Activated T-helper 2 cell treated with anti-CD3 and anti-CD28 coated beads, Interferon-gamma antibody, Interleukin-2, Interleukin-4, amounts not matched to agents 10 μg/mL and 5 μg/mL and 100 μg/mL, durations not matched to agents 14 hours and 24 hours and 36 hours (primary cell): ENCODE measurements around the gene ALX4. TPM values are rescaled to one million over a fixed set of nuclear protein-coding genes. Genes with fewer than 3 reads are reported as not detected.

ENCODE experiments used
- DNase-seq: peaks from one replicate; pipeline ENCODE4 v3.0.0; 2021; ENCODE audit warnings: low spot score
- H3K27ac Mint-ChIP-seq: one replicate; pipeline ENCODE4 v1.8.0; 2021; ENCODE audit warnings: mixed read lengths
- H3K27me3 Mint-ChIP-seq: one replicate; pipeline ENCODE4 v1.8.0; 2021; ENCODE audit warnings: low read depth, mixed read lengths
- H3K36me3 Mint-ChIP-seq: one replicate; pipeline ENCODE4 v1.8.0; 2021; ENCODE audit warnings: low read depth, mixed read lengths
- H3K4me1 Mint-ChIP-seq: one replicate; pipeline ENCODE4 v1.8.0; 2021; ENCODE audit warnings: low read depth, mixed read lengths
- H3K4me3 Mint-ChIP-seq: one replicate; pipeline ENCODE4 v1.8.0; 2021; ENCODE audit warnings: low read depth, mild to moderate bottlenecking, moderate library complexity, mixed read lengths
- H3K9me3 Mint-ChIP-seq: one replicate; pipeline ENCODE4 v1.8.0; 2021; ENCODE audit warnings: mixed read lengths
- intact Hi-C: fragments of 100-400 bp; cut with micrococcal nuclease; formaldehyde crosslinking; loops from one replicate; pipeline ENCODE4 v1.15.1; 2023
- total RNA-seq: library from RNA; stranded (reverse); gene quantifications from 2 replicates; pipeline ENCODE4 v1.2.3, GENCODE V29; 2022

ALX4 gene
- total RNA-seq, 1 donor from 2014 or later, result not detected

DNA sequence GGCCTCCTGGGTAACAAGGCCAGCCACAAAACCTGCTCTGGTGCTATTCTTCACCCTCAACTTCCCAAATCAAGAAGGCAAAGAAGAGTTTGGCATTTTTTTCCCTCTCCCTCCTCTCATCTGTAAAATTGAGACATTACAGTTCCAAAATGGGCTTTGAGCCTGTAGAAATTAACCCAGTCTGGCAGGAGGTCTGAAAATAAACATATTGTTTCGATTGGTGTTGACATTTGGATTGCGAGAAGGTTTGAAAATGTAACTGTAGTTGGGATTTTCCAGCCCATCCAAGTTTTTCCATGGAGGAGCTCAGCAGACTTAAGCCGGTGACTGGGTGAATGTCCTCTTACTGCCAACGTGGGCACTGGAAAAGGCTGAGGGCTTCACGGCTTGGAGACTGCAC is 35.0 kb upstream of the ALX4 start:
- DNase-seq, result no peak
- H3K27me3 Mint-ChIP-seq, result peaks cover 1% of the 10 kb centered on the region
- H3K9me3 Mint-ChIP-seq, result no peaks in the 10 kb centered on the region
- no peaks in the 10 kb centered on the region for H3K4me1 Mint-ChIP-seq
- no peaks in the 10 kb centered on the region for H3K36me3 Mint-ChIP-seq
- H3K27ac Mint-ChIP-seq, result no peak overlapping the region
- no peak overlapping the region for H3K4me3 Mint-ChIP-seq
- intact Hi-C loops, result no loop called here

DNA sequence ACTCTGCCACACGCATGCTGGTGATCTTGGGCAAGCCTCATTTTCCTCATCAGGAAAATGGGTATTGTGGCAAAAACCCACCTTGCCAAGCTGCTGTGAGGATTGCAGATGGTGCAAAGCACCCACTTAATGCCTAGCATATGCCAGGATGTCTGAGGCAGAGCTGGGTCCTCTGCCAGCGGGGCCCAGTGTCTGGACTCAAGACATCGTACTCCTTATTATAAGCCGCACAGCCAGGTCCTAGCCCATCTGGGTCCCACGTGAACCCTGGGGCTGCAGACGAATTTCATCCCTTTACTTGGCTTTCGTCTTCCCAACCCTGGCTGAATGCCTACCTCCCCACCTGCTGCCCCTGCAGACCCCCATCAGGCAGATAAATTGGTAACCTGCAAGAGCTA is 34.5 kb upstream of the ALX4 start:
- no peaks in the 10 kb centered on the region for H3K9me3 Mint-ChIP-seq
- intact Hi-C loops, result no loop called here
- no peaks in the 10 kb centered on the region for H3K36me3 Mint-ChIP-seq

DNA sequence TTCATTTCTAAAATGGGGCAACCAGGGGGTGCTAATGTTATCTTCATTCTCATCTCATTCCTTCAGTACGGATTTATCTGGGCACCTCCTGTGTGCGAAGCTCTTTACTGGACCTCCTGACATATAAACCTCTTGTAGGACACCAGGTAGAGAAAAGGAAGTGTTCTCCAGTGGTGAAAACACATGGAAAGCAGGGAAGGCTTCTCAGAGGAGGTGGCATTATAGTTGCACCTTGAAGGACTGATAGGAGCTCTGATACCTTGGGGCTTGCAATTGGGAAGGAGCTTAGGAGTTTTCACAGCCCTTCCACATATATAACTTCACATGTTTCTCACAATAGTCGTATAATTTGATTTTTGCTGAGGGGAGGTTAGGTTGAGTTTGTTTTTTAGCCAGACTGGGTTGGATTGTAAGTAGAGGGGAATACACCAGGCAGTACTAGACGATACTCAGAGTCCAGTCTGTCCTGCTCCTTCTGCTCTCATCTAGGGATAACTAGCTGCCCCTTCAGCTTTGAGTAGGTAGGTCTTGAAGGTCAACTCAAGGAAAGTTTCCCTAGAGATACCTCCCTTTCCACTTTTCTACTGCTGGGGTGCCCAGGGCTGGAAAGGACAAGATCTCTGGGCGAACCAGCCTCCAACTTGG is 34.0 kb upstream of the ALX4 start:
- intact Hi-C loops, result no loop called here

More for the DNA sequence above, 34.5 kb upstream of the ALX4 start:
- no peak for DNase-seq
- no peak overlapping the region for H3K27ac Mint-ChIP-seq
- H3K27me3 Mint-ChIP-seq, result peaks cover 1% of the 10 kb centered on the region
- H3K4me1 Mint-ChIP-seq, result no peaks in the 10 kb centered on the region
- H3K4me3 Mint-ChIP-seq, result no peak overlapping the region

DNA sequence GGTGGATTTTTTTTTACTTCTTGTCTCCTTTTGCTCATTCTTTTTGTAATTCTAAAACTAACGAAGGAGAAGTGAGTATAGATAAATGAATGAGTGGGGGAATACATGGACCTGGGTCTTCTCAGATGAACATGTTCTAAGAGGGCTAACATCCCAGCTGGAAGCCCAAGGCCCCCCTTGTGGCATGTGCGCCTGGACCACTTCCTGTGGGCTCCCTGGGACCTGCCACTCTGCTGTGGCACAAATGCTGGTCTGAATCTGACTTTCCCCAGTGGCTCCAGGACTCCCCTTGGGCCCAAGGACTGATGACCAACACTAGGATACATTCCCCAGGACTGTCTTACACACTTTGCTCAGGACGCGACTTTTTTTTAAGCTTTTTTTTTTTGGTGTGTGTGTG is 32.7 kb upstream of the ALX4 start:
- H3K4me1 Mint-ChIP-seq, result no peaks in the 10 kb centered on the region
- H3K9me3 Mint-ChIP-seq, result no peaks in the 10 kb centered on the region
- peaks cover 19% of the 10 kb centered on the region for H3K27me3 Mint-ChIP-seq
- no peak for DNase-seq
- H3K4me3 Mint-ChIP-seq, result no peak overlapping the region
- H3K36me3 Mint-ChIP-seq, result no peaks in the 10 kb centered on the region
- H3K27ac Mint-ChIP-seq, result no peak overlapping the region
- intact Hi-C loops, result no loop called here

More for the DNA sequence above, 34.0 kb upstream of the ALX4 start:
- Mint-ChIP-seq H3K4me1 (no peaks in the 10 kb centered on the region), H3K4me3 (no peak overlapping the region), H3K27ac (no peak overlapping the region), H3K27me3 (peaks cover 6% of the 10 kb centered on the region), H3K9me3 (no peaks in the 10 kb centered on the region), H3K36me3 (no peaks in the 10 kb centered on the region)
- no peak for DNase-seq

DNA sequence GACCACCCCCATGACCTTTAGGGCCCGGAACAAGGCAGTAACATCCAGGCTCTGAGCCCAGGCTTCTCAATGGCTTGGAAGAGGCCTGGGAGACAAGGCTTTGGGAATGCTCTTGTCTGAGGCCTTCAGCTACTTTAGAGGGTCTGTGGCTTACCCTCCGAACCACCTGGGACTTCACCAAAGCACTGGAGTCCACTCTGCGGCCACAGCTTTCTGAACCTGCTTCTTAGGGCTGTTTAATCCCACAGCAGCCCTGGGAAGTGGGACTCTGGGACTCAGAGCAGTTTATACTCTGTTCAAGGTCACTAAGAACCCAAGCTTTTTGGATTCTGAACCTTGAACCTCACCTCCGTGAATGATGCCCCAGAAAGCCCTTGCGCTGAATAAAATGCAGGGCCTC is 30.7 kb upstream of the ALX4 start:
- DNase-seq, result no peak
- Mint-ChIP-seq H3K27me3 (peaks cover 36% of the 10 kb centered on the region), H3K4me3 (no peak overlapping the region), H3K36me3 (no peaks in the 10 kb centered on the region), H3K9me3 (no peaks in the 10 kb centered on the region), H3K4me1 (no peaks in the 10 kb centered on the region), H3K27ac (no peak overlapping the region)
- intact Hi-C loops, result no loop called here

DNA sequence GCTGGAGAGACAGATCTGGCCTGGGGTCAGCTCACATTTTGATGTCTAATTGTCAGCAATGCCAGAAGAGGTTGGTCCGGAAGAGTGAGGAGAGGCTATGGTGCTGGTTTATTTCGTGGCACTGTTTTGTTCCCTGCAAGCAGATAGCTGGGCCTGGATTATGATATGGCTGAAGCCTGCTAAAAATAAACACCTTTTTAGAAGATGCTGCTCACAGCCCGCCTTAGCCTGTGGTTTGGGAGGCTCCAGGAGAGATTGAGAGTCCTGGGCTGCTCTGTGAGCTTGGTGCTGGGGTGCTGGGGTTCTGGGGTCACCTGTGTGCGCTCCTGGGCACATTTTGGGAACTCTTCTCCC is 29.6 kb upstream of the ALX4 start:
- no peak overlapping the region for H3K27ac Mint-ChIP-seq
- intact Hi-C loops, result no loop called here
- no peaks in the 10 kb centered on the region for H3K4me1 Mint-ChIP-seq
- no peaks in the 10 kb centered on the region for H3K36me3 Mint-ChIP-seq
- no peaks in the 10 kb centered on the region for H3K9me3 Mint-ChIP-seq
- no peak for DNase-seq
- peaks cover 46% of the 10 kb centered on the region for H3K27me3 Mint-ChIP-seq
- H3K4me3 Mint-ChIP-seq, result no peak overlapping the region

DNA sequence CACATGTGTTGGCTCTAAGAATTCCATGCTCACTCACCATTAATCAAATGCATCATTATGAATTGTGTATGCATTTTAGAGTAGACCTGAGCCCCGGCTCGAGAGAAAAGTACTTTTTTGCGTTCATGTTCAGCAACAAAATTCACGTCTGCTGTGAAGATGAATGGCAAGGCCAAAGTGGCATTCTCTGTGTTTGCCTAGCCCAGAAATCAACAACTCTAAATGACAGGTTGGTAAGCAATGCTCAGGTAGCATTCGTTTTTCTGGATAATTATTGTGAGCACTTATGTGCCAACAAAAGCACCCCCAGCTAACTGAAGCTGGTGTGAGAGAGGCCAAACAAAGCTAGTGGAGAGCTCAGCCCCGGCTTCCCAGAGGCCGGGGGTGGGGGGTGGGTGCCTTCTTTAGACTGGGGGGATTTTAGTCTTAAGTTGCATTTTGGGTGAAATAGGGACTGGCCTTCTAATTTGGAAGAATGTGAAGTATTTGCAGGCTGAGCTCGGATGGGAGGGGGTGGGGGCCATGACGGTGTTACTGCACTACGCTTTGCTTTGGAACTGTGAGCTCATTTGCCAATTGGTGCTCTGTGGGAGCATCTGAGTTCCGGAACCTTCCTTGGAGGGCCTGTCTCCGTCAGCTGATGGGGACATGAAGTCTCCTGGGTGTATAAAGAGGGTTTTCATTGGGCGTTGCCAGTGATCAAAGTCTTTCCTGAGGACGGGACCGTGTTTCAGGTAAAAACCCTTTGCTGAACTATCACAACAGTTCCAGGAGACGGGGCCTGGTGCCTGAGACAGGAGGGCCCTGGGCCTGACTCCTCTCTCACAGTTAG is 29.0 kb upstream of the ALX4 start:
- intact Hi-C loops, result no loop called here
- Mint-ChIP-seq H3K36me3 (no peaks in the 10 kb centered on the region), H3K9me3 (no peaks in the 10 kb centered on the region), H3K27ac (no peak overlapping the region), H3K27me3 (peaks cover 46% of the 10 kb centered on the region), H3K4me3 (no peak overlapping the region), H3K4me1 (no peaks in the 10 kb centered on the region)
- DNase-seq, result no peak

DNA sequence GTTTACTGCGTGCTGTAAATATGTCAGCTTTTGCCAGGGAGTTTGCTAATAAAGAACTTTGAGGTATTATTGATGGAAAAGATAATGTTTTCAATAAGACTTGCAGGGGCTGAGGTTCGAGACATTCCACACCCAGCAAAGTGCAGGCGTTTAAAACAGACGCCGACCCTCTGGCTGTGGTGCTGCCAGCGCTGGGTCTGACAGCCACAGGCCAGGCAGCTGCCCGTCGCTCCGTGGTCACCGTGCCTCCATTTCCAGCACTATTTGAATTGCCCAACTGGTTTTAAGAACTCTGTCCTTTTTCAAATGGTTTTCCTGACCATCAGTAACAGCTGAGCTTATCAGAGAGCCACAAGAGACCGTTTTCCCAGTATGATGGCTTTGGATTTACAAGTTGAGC is 28.1 kb upstream of the ALX4 start:
- DNase-seq, result no peak
- H3K36me3 Mint-ChIP-seq, result no peaks in the 10 kb centered on the region
- H3K9me3 Mint-ChIP-seq, result no peaks in the 10 kb centered on the region
- no peaks in the 10 kb centered on the region for H3K4me1 Mint-ChIP-seq
- peaks cover 53% of the 10 kb centered on the region for H3K27me3 Mint-ChIP-seq
- intact Hi-C loops, result no loop called here
- no peak overlapping the region for H3K4me3 Mint-ChIP-seq
- no peak overlapping the region for H3K27ac Mint-ChIP-seq

DNA sequence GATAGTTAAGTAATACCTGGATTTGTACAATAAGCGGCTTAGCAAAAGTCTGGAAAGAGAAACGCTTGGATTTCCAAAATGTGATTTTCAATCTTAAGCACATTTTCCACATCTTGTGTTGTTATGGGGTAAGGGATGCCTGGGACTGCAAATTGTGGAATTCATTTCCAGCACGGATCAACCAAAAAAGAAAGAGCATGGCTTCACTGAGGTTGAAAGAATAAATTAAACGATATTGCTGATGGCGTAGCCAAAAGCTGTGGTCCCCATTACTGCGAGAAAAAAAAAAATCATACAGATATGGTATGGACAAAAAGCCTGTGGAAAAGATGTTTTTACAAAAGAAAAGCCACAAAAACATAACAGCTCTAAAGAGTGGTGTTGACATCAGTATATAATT is 26.0 kb upstream of the ALX4 start:
- intact Hi-C loops, result no loop called here
- H3K27me3 Mint-ChIP-seq, result peaks cover 60% of the 10 kb centered on the region
- no peaks in the 10 kb centered on the region for H3K36me3 Mint-ChIP-seq
- H3K4me3 Mint-ChIP-seq, result no peak overlapping the region
- DNase-seq, result no peak
- no peak overlapping the region for H3K27ac Mint-ChIP-seq
- no peaks in the 10 kb centered on the region for H3K9me3 Mint-ChIP-seq
- no peaks in the 10 kb centered on the region for H3K4me1 Mint-ChIP-seq

DNA sequence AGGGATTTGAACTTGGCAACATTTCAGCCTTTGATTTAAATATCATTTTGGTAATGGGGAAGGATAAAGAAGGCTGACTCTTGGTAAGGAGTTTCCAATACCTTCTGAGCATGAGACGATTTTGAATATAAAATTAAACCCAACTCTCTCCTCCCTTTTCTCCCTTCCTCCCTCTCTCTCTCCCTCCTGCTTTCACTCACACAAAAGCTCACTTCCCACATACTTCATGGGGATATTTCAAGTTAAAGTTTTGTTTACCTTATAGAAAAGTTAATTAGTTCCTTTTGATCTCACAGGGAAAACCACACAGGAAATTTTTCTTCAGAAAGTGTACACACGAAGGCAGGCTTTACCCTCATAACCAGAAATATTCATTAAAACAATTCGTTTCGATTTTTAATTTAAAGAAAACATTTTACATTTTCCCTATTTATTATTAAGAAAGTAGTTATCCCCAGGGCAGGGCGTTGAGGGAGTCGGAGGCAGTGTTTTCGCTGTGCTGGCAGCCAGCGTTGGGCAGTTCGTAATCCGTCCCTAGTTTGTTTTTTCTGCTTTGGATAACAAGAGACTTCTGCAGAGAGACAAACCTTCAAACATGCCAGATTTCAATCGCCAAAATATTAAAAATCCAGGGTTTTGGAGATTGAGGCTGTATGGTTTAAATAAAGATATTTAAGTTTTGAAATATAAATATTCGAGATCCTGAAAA is 25.3 kb upstream of the ALX4 start:
- no peak overlapping the region for H3K27ac Mint-ChIP-seq
- intact Hi-C loops, result no loop called here
- H3K36me3 Mint-ChIP-seq, result no peaks in the 10 kb centered on the region
- H3K4me3 Mint-ChIP-seq, result no peak overlapping the region
- peaks cover 62% of the 10 kb centered on the region for H3K27me3 Mint-ChIP-seq
- no peaks in the 10 kb centered on the region for H3K9me3 Mint-ChIP-seq
- no peak for DNase-seq
- H3K4me1 Mint-ChIP-seq, result no peaks in the 10 kb centered on the region

DNA sequence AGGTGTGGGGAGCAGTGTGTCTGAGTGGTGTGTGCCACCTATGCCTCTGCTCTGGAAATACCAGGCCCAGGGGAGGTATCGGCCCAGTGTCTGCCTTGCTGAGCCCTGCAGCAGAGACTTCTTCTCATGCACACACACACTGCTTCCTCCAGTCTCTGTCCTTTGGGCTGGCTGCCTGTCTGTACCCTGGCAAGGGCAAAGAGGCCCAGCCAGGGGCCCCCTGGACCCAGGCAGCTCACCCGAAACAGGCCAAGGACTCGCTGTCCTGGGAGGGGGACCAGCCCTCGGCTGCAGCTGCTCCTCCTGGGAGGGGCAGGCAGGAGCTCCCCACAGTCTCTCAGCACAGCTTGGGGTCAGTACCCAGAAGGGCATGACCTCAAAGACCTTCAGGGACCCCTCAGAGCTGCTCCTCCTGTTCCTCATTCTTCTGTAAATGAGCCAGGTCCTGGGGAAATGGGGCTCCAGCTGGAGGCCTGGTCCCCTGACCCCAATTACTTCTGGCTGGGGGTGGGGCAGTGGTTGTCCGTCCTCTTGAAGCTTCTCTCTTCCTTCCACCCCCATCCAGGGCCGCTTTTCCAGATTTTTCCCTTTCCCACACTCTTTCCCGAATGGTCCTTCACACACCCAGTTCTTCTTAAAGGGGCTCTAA is 24.5 kb upstream of the ALX4 start:
- Mint-ChIP-seq H3K27me3 (peaks cover 62% of the 10 kb centered on the region), H3K9me3 (no peaks in the 10 kb centered on the region), H3K4me1 (no peaks in the 10 kb centered on the region), H3K27ac (no peak overlapping the region), H3K4me3 (no peak overlapping the region), H3K36me3 (no peaks in the 10 kb centered on the region)
- DNase-seq, result no peak
- intact Hi-C loops, result no loop called here

DNA sequence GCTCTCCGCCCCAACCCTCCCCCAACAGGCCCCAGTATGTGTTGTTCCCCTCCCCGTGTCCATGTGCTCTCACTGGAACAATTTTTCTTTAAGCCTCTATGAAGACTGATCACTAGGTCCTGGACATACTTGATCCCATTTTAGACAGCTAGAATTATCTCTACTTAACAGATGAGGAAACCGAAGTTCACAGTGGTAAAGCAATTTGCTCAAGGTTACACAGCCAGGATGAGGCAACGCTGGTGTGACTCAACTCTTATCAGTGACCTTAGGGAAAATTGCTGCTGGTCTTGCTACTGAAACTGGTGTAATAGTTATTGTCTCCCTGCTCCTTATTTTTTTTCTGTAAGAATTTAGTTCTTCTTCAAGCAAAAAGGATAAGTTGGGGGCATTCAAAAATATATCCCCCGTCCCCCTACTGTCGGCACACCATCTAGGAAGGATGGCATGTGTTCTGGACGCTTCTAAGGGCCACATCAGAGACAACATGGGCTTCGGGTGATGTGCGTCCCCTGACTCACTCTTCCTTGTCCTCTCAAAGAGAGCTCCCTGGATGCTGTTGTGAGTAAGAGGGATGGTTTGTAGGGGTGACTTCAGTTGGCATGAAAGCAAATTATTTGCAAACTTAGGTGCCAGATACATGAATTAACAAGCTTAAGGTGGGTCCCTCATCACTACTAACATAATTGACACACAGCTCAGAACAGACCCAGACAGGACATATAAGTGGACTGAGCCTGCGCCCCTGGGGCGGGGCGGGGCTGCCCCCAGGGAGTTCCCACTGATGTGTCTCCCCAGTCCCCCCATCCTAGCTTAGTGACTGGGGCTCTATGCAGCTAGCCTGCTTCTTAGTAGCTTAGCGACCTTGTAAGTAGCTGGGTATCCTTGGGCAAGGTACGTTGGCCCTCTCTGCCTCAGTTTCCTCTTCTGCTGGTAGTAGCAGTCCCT is 23.6 kb upstream of the ALX4 start:
- Mint-ChIP-seq H3K9me3 (no peaks in the 10 kb centered on the region), H3K4me3 (no peak overlapping the region), H3K27ac (no peak overlapping the region), H3K27me3 (peaks cover 61% of the 10 kb centered on the region), H3K36me3 (no peaks in the 10 kb centered on the region), H3K4me1 (no peaks in the 10 kb centered on the region)
- no peak for DNase-seq
- intact Hi-C loops, result no loop called here
